MM.1S (cell line): ENCODE measurements around the gene PRPF38A.

ENCODE experiments used
- DNase-seq: peaks from one replicate; pipeline ENCODE4 v3.0.0-alpha.2; 2015
- H2AFZ ChIP-seq: fragments of 300-600 bp; sonication (generic); 2 replicates; pipeline ENCODE4 v1.6.0; 2016; ENCODE audit warnings: antibody characterized with exemption, low read length
- H3F3A ChIP-seq: fragments of 300-600 bp; sonication (generic); 2 replicates; pipeline ENCODE4 v1.6.1; 2016; ENCODE audit warnings: mild to moderate bottlenecking, antibody characterized with exemption, low read length, moderate library complexity, mixed read lengths; ENCODE audit not compliant: insufficient read depth
- H3K27ac ChIP-seq: fragments of 300-600 bp; sonication (generic); 2 replicates; pipeline ENCODE4 v1.5.1; 2016; ENCODE audit warnings: mild to moderate bottlenecking, low read length
- H3K27me3 ChIP-seq: fragments of 300-600 bp; sonication (generic); replicated peaks from 2 replicates; pipeline ENCODE4 v1.6.0; 2016; ENCODE audit warnings: low read length; ENCODE audit not compliant: insufficient read depth
- H3K36me3 ChIP-seq: fragments of 300-600 bp; sonication (generic); replicated peaks from 2 replicates; pipeline ENCODE4 v1.6.1; 2016; ENCODE audit warnings: mild to moderate bottlenecking, low read length, mixed read lengths; ENCODE audit not compliant: insufficient read depth
- H3K4me1 ChIP-seq: fragments of 300-600 bp; sonication (generic); 2 replicates; pipeline ENCODE4 v1.6.1; 2016; ENCODE audit warnings: low read length, mixed read lengths
- H3K4me2 ChIP-seq: fragments of 300-600 bp; sonication (generic); 2 replicates; pipeline ENCODE4 v1.6.0; 2016; ENCODE audit warnings: low read depth, low read length
- H3K4me3 ChIP-seq: fragments of 300-600 bp; sonication (generic); 2 replicates; pipeline ENCODE4 v1.5.1; 2016; ENCODE audit warnings: low read length, mixed read lengths
- H3K79me2 ChIP-seq: fragments of 300-600 bp; sonication (generic); 2 replicates; pipeline ENCODE4 v1.6.1; 2016; ENCODE audit warnings: mixed run types, low read length, mixed read lengths
- H3K9ac ChIP-seq: fragments of 300-600 bp; sonication (generic); 2 replicates; pipeline ENCODE4 v1.6.1; 2016; ENCODE audit warnings: low read length, mixed read lengths
- H3K9me2 ChIP-seq: fragments of 300-600 bp; sonication (generic); replicated peaks from 2 replicates; pipeline ENCODE4 v1.6.1; 2016; ENCODE audit warnings: mild to moderate bottlenecking, low read length, mixed read lengths; ENCODE audit not compliant: insufficient read depth
- H3K9me3 ChIP-seq: fragments of 300-600 bp; sonication (generic); replicated peaks from 2 replicates; pipeline ENCODE4 v1.6.1; 2016; ENCODE audit warnings: mild to moderate bottlenecking, low read length, mixed read lengths; ENCODE audit not compliant: insufficient read depth
- H4K20me1 ChIP-seq: fragments of 300-600 bp; sonication (generic); 2 replicates; pipeline ENCODE4 v1.6.1; 2016; ENCODE audit warnings: mild to moderate bottlenecking, low read length, moderate library complexity, mixed read lengths; ENCODE audit not compliant: insufficient read depth
- EZH2 ChIP-seq: fragments of 300-600 bp; sonication (generic); optimal IDR thresholded peaks from 2 replicates; pipeline ENCODE3; 2017; ENCODE audit warnings: low read depth, mild to moderate bottlenecking, antibody characterized with exemption, low read length, mixed read lengths
- EZH2phosphoT487 ChIP-seq: fragments of 300-600 bp; sonication (generic); IDR thresholded peaks from 2 replicates; pipeline ENCODE4 v1.6.1; 2018; ENCODE audit warnings: antibody characterized with exemption, low read length
- TF ChIP-seq, protein P1 (sequence below): fragments of 300-600 bp; sonication (generic); IDR thresholded peaks from 2 replicates; pipeline ENCODE4 v1.5.1; 2016; ENCODE audit warnings: antibody characterized with exemption, low read length, mixed read lengths

Gene PRPF38A

DNA sequence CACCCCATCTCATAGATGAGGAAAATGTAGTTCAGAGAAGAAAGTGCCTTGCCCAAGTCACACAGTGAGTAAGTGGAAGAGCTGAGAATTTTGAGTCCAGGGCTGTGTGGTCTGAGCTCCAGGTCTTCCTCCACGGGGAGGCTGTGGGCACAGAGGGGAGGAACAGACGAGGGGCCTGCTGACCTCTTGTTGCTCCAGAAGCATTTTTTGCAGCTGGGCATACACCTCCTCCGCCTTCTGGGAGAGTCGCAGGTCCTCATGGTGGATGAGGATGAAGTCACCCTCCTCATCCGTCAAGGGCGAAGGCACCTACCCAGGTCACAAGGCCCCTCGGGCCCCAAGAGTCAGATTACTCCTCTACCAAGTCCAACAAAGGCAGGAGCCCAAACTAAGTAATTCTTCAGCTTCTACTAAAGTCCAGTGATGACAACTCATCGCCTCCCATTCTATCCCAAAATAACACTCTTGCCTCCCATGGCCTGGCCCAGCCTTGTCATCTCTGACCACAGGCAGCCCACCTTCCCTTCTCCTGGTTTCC lies 47.5 kb upstream of the PRPF38A start:
- Histone ChIP-seq H2AFZ (no peak overlapping the region), H3K9me3 (no peaks in the 10 kb centered on the region), H3K9ac (no peak overlapping the region), H3K4me1 (no peaks in the 10 kb centered on the region), H3K9me2 (no peaks in the 10 kb centered on the region), H3K27me3 (no peaks in the 10 kb centered on the region), H3F3A (no peaks in the 10 kb centered on the region), H3K27ac (no peak overlapping the region), H4K20me1 (no peaks in the 10 kb centered on the region), H3K36me3 (no peaks in the 10 kb centered on the region; the same call in none of the 2 replicates), H3K4me3 (no peak overlapping the region), H3K4me2 (no peak overlapping the region), H3K79me2 (peaks cover 6% of the 10 kb centered on the region)
- TF ChIP-seq EZH2 (no peak), EZH2phosphoT487 (no peak)
- TF ChIP-seq, protein P1, sequence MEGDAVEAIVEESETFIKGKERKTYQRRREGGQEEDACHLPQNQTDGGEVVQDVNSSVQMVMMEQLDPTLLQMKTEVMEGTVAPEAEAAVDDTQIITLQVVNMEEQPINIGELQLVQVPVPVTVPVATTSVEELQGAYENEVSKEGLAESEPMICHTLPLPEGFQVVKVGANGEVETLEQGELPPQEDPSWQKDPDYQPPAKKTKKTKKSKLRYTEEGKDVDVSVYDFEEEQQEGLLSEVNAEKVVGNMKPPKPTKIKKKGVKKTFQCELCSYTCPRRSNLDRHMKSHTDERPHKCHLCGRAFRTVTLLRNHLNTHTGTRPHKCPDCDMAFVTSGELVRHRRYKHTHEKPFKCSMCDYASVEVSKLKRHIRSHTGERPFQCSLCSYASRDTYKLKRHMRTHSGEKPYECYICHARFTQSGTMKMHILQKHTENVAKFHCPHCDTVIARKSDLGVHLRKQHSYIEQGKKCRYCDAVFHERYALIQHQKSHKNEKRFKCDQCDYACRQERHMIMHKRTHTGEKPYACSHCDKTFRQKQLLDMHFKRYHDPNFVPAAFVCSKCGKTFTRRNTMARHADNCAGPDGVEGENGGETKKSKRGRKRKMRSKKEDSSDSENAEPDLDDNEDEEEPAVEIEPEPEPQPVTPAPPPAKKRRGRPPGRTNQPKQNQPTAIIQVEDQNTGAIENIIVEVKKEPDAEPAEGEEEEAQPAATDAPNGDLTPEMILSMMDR = no peak
- DNase-seq = no peak

DNA sequence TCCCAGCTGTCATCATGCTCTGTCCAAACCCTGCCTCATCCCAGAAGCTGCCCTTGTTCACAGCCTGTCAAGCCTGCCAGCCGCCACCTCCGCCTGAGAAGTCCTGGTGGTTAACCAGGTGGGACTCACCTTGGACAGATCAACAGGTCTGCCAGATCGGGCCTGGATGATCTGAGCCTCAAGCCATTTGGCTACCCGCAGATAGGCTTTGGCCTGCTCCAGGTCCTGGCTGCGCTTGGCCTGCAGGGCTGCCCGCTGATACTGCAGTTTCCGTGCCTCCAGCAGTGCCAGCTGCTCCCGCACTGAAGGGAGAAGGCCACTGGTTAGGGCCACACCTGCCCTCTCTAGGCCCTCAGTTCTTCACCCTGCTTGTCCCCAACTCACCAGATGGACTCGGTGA lies 47.0 kb upstream of the PRPF38A start:
- Histone ChIP-seq H3K9me2 (no peaks in the 10 kb centered on the region), H3K79me2 (peaks cover 11% of the 10 kb centered on the region), H3K36me3 (no peaks in the 10 kb centered on the region; the same call in none of the 2 replicates), H3K4me1 (no peaks in the 10 kb centered on the region), H3K4me2 (no peak overlapping the region), H4K20me1 (no peaks in the 10 kb centered on the region), H3K27ac (no peak overlapping the region), H3K9ac (no peak overlapping the region), H3K4me3 (no peak overlapping the region), H3K27me3 (no peaks in the 10 kb centered on the region), H3K9me3 (no peaks in the 10 kb centered on the region), H3F3A (no peaks in the 10 kb centered on the region), H2AFZ (no peak overlapping the region)
- TF ChIP-seq EZH2phosphoT487 (no peak), EZH2 (no peak)
- TF ChIP-seq, protein P1 = no peak
- no peak for DNase-seq

DNA sequence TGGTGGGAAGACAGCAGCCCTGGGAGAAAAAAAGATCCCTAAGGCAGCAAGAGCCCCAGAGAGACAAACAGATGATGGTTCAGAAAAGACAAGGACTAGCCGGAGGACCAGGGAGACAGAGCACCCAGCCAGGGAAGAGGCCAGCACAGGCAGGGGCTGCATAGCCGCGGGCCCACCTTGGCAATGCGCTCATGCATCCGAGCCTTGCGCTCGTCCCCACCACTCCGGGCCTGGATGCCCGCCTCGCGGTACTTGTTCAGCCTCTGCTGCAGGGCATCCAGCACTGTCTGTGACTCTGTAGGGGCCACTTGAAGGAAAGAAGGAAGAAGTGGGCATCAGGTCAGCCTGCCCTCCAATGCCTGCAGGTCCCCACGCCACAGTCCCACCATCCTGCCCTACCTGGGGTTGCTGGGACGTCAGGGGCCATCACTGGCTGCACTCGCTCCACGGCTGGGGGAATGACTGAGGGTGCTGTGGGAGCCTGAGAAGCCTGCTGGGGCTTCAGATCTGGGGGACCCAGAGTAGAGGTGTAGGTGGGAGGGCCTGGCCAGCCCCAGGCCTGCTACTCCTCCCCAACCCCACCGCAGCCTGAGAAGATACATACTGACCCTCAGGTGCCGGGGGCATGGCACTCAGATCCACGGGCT lies 45.4 kb upstream of the PRPF38A start:
- Histone ChIP-seq H3K9me2 (no peaks in the 10 kb centered on the region), H3K27me3 (no peaks in the 10 kb centered on the region), H3K9ac (no peak overlapping the region), H3K36me3 (no peaks in the 10 kb centered on the region; the same call in none of the 2 replicates), H3K4me3 (no peak overlapping the region), H2AFZ (no peak overlapping the region), H3K4me2 (no peak overlapping the region), H3K79me2 (peaks cover 22% of the 10 kb centered on the region), H4K20me1 (no peaks in the 10 kb centered on the region), H3K9me3 (no peaks in the 10 kb centered on the region), H3K4me1 (no peaks in the 10 kb centered on the region), H3F3A (no peaks in the 10 kb centered on the region), H3K27ac (no peak overlapping the region)
- DNase-seq = no peak
- TF ChIP-seq EZH2phosphoT487 = no peak
- TF ChIP-seq EZH2 = no peak
- TF ChIP-seq, protein P1 = no peak
